NT2/D1 (cell line): ENCODE data around the gene APOA1.

Source experiments
- DNase-seq: peaks from one replicate; pipeline ENCODE4 v3.0.0-alpha.2; 2011; ENCODE audit warnings: low read depth, low spot score
- H3K27me3 ChIP-seq: 2 replicates; pipeline ENCODE4 v1.6.0; 2011; ENCODE audit warnings: mild to moderate bottlenecking; ENCODE audit not compliant: insufficient read length, insufficient read depth
- H3K36me3 ChIP-seq: 2 replicates; pipeline ENCODE4 v1.6.1; 2011; ENCODE audit warnings: mild to moderate bottlenecking, low read length, mixed read lengths; ENCODE audit not compliant: insufficient read depth, insufficient read length
- H3K4me1 ChIP-seq: 2 replicates; pipeline ENCODE4 v1.5.1; 2011; ENCODE audit not compliant: insufficient read depth, insufficient read length
- H3K4me3 ChIP-seq: 2 replicates; pipeline ENCODE4 v1.5.1; 2011; ENCODE audit warnings: low read depth; ENCODE audit not compliant: insufficient read length
- H3K9ac ChIP-seq: 2 replicates; pipeline ENCODE4 v1.6.0; 2011; ENCODE audit warnings: low read depth; ENCODE audit not compliant: insufficient read length
- H3K9me3 ChIP-seq: 2 replicates; pipeline ENCODE4 v1.5.1; 2011; ENCODE audit warnings: mild to moderate bottlenecking, low read length; ENCODE audit not compliant: insufficient read depth
- SUZ12 ChIP-seq: IDR thresholded peaks from 2 replicates; pipeline ENCODE4 v1.6.1; 2011; ENCODE audit not compliant: insufficient read length, insufficient read depth; ENCODE audit errors: extremely low read depth
- YY1 ChIP-seq: IDR thresholded peaks from 2 replicates; pipeline ENCODE4 v1.6.1; 2011; ENCODE audit not compliant: insufficient read length, insufficient read depth
- ZNF274 ChIP-seq: IDR thresholded peaks from 2 replicates; pipeline ENCODE4 v1.6.1; 2011; ENCODE audit warnings: mild to moderate bottlenecking, low read depth, low read length

The APOA1 gene

DNA sequence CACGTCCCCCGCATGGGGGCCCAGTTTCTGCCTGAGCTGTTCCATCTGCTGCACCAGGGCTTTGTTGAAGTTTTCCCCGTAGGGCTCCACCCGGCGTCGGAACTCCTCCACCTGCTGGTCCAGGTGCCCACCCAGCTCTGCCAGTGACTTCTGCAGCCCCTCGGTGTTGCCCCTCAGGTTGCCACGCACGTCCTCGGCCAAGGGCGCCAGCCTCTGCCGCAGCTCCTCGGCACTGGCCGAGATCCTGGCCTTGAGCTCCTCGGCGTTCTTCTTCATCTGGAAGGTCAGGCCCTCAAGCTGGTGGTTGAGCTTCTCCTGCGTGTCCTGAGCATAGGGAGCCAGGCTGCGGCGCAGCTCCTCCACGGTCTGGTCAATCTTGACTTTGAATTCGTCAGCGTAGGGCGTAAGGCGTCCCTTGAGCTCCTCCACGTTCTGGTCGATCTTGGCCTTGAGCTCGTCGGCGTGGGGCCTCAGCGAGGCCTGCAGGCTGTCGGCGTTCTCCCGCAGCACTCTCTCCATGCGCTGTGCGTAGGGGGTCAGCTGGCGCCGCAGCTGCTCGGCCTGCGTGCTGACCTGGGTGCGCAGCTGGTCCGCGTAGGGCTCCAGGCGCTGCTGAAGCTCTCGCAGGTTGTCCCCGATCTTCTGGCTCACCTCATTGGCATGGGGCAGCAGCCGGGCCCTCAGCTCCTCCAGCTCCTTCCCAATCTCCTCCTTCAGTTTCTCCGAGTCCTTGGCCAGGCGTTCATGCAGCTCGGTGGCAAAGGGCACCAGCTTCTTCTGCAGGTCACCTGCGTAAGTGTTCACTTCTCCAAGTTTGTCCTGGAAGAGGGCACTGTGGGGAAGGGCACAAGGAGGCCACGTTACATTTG is 16.1 kb downstream of the APOA1 start:
- H3K4me3 ChIP-seq: no peak overlapping the region
- H3K4me1 ChIP-seq: peaks cover 5% of the 10 kb centered on the region
- no peak for DNase-seq
- H3K27me3 ChIP-seq: peaks cover 10% of the 10 kb centered on the region
- no peaks in the 10 kb centered on the region for H3K9me3 ChIP-seq
- no peak overlapping the region for H3K9ac ChIP-seq
- H3K36me3 ChIP-seq: no peaks in the 10 kb centered on the region
- no peak for TF ChIP-seq ZNF274
- TF ChIP-seq SUZ12: no peak
- TF ChIP-seq YY1: no peak

GRCh38 chr11:116819049-116819448 is 18.4 kb downstream of the APOA1 start:
- H3K36me3 ChIP-seq: no peaks in the 10 kb centered on the region
- H3K9me3 ChIP-seq: no peaks in the 10 kb centered on the region
- H3K4me3 ChIP-seq: no peak overlapping the region
- TF ChIP-seq ZNF274 (no peak), SUZ12 (no peak)
- no peak overlapping the region for H3K9ac ChIP-seq
- H3K27me3 ChIP-seq: no peaks in the 10 kb centered on the region
- H3K4me1 ChIP-seq: peaks cover 5% of the 10 kb centered on the region
- DNase-seq: no peak

DNA sequence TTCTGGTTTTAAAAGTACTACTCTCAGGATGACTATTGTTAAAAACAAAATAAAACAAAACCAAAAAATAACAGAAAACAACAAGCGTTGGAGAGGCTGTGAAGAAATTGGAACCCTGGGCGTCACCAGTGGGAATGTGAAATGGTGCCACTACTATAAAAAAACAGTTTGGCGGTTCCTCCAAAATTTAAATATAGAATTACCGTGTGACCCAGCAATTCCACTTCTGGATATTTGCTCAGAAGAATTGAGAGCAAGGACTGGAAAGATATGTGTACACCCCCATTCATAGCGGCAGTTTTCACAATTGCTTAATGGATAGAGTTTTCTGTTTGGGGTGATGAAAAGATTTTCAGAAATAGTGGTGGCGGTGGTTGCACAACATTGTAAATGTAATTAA is 22.9 kb downstream of the APOA1 start:
- Histone ChIP-seq H3K27me3 (no peaks in the 10 kb centered on the region), H3K9ac (no peak overlapping the region), H3K36me3 (no peaks in the 10 kb centered on the region), H3K9me3 (no peaks in the 10 kb centered on the region), H3K4me1 (no peaks in the 10 kb centered on the region), H3K4me3 (no peak overlapping the region)
- TF ChIP-seq SUZ12 (no peak), ZNF274 (no peak), YY1 (no peak)
- no peak for DNase-seq

DNA sequence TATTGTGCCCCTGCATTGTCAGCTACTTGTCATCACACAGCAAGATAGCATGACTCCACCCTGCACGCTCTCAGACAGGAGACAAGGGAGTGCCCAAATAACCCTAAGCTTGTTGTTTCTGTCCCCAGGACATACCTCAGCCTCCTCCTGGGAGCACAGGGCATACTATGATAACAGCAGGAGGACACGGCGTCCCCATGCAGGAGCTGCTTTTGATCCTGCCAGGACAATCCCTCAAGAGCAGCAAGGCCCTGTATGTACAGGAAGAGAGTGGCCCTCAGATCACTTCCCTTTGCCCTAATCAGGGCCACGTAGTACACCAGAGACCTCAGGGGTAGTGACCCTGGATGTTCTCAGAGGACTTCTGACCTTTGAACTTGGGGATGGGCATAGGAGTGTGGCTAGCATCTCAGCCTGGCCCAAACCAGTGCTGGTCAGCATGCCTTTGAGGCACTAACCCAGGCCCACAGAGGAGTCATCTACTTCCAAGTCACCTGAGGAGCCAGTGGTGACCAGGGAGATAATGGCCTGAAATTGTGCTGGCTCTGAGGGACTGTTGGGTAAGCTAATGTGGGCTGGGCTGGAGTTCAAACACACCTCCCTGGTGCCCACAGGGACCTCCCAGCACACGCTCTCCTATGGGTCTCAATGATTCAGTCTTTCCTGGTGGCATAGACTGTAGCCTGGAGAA is 23.5 kb downstream of the APOA1 start:
- Histone ChIP-seq H3K4me1 (no peaks in the 10 kb centered on the region), H3K9ac (no peak overlapping the region)

DNA sequence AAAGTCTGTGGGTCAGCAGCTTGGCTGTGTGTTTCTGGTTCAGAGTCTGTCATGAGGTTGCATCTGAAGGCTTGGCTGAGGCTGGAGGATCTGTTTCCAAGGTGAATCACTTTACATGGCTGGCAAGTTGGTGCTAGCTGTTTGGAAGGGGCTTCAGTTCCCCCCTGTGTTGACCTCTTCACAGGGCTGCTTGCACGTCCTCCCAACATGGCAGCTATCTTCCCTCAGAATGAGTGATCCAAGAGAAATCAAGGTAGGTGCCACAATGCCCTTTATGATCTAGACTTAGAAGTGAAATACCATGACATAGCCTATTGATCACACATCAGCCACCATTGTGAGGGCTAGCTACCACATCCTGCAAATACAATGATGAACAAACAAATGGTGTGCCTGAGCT is 24.3 kb downstream of the APOA1 start:
- H3K9me3 ChIP-seq: no peaks in the 10 kb centered on the region
- H3K36me3 ChIP-seq: no peaks in the 10 kb centered on the region
- no peak overlapping the region for H3K4me3 ChIP-seq
- H3K4me1 ChIP-seq: no peaks in the 10 kb centered on the region
- TF ChIP-seq YY1 (no peak), SUZ12 (no peak), ZNF274 (no peak)
- H3K27me3 ChIP-seq: no peaks in the 10 kb centered on the region
- no peak for DNase-seq
- no peak overlapping the region for H3K9ac ChIP-seq

More for the DNA sequence above, 23.5 kb downstream of the APOA1 start:
- DNase-seq: no peak
- H3K27me3 ChIP-seq: no peaks in the 10 kb centered on the region
- no peak overlapping the region for H3K4me3 ChIP-seq
- no peaks in the 10 kb centered on the region for H3K36me3 ChIP-seq
- H3K9me3 ChIP-seq: no peaks in the 10 kb centered on the region
- TF ChIP-seq SUZ12 (no peak), YY1 (no peak), ZNF274 (no peak)

GRCh38 chr11:116812109-116812508 is 25.3 kb downstream of the APOA1 start:
- no peak overlapping the region for H3K9ac ChIP-seq
- H3K4me1 ChIP-seq: no peaks in the 10 kb centered on the region
- H3K36me3 ChIP-seq: no peaks in the 10 kb centered on the region
- no peak for TF ChIP-seq ZNF274
- TF ChIP-seq SUZ12: no peak
- TF ChIP-seq YY1: no peak
- DNase-seq: no peak
- H3K9me3 ChIP-seq: no peaks in the 10 kb centered on the region
- H3K4me3 ChIP-seq: no peak overlapping the region
- no peaks in the 10 kb centered on the region for H3K27me3 ChIP-seq

- no peak overlapping the region for H3K9ac ChIP-seq
- H3K27me3 ChIP-seq: no peaks in the 10 kb centered on the region
- H3K4me3 ChIP-seq: no peak overlapping the region
- H3K9me3 ChIP-seq: no peaks in the 10 kb centered on the region
- H3K36me3 ChIP-seq: no peaks in the 10 kb centered on the region
- no peak for DNase-seq
- H3K4me1 ChIP-seq: no peaks in the 10 kb centered on the region
- TF ChIP-seq SUZ12 (no peak), YY1 (no peak), ZNF274 (no peak)
Observed at GRCh38 chr11:116811194-116811593, 26.2 kb downstream of the APOA1 start.
